ENCODE data around the gene RHBG.

GRCh38 chr1:156373546-156373945, 4.5 kb downstream of the RHBG start:
- TF ChIP-seq EZH2 (IDR thresholded peaks at IDR 0.05; ENCODE audit: low read depth, unreplicated experiment), result no peak
- no peak for TF ChIP-seq CTCF (conservative IDR thresholded peaks at IDR 0.05; ENCODE audit: low read depth in 2 of 2)

Measured in GM23338 (cell line).